ENCODE results near the gene BAHCC1.

The BAHCC1 gene

DNA sequence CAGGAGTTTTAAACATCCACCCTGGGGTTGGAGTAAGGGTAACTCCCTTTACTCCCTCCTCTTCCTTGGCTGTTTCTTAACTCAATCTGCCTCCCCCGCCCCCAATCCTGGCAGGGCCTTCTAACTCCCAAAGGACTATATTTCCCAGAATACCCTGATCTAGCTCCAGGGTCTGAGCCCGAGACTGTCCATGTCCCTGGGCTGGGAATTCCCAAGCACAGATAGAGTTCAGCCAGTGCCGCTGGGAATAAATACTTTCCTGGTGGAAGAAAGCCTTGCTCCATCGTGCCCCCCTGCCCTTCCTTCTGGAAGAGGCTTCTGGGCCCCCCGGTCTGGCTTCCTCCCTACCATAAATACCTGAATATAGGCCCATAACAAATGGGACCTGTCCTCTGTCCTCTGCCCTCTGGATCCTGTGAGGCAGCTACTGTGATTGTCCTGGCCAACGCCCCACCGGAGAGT, 10.2 kb downstream of the BAHCC1 start:
- no peak for DNase-seq (ENCODE audit: low read depth)
- no peak overlapping the region for H3K4me3 ChIP-seq (ENCODE audit: low read length)
- TF ChIP-seq, protein P1, sequence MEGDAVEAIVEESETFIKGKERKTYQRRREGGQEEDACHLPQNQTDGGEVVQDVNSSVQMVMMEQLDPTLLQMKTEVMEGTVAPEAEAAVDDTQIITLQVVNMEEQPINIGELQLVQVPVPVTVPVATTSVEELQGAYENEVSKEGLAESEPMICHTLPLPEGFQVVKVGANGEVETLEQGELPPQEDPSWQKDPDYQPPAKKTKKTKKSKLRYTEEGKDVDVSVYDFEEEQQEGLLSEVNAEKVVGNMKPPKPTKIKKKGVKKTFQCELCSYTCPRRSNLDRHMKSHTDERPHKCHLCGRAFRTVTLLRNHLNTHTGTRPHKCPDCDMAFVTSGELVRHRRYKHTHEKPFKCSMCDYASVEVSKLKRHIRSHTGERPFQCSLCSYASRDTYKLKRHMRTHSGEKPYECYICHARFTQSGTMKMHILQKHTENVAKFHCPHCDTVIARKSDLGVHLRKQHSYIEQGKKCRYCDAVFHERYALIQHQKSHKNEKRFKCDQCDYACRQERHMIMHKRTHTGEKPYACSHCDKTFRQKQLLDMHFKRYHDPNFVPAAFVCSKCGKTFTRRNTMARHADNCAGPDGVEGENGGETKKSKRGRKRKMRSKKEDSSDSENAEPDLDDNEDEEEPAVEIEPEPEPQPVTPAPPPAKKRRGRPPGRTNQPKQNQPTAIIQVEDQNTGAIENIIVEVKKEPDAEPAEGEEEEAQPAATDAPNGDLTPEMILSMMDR (IDR thresholded peaks at IDR 0.05; ENCODE audit: insufficient read depth, low read depth, low read length, missing control alignments) = no peak

DNA sequence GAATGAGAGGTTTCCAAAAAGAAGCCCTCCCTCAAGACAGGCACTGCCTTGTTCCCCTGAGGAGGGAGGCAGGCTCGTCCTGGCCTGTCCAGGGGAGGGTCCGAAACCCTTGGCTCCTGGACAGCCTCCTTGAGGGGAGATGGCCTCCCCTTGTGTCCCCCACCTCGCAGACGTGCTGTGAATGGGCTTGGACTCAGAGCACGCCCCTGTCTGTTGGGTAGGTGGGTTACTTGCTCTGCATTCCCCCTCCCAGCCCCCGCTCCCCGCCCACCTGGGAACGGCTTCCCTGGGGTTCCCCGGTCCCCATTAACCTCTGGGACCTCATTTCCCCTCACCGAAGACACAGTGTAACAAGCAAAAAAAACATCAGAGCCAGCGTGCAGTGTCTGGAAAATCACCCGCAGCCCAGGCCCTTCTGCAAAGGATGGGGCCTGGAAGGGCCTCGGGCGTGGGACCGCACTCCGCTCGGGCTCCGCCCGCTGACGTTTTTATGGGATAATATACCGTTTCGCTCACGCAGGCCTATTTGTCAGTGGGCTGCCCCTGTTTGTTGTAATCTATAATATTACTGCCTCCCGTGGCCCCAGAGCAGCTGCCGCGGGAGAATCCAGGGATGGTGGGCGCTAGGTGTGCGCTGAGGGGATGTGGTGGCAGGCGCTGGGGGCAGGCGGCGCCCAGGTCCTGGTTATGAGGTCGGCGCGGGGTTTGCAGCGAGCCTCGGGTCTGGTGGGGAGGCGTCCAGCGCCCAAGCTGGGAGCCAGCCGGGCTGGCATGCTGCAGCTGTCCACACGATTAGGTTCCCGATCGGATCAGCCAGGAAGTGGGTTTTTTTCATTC, 11.1 kb downstream of the BAHCC1 start:
- no peak overlapping the region for H3K4me3 ChIP-seq (ENCODE audit: low read length)
- DNase-seq (ENCODE audit: low read depth) = no peak
- TF ChIP-seq, protein P1 (IDR thresholded peaks at IDR 0.05; ENCODE audit: insufficient read depth, low read depth, low read length, missing control alignments) = no peak

DNA sequence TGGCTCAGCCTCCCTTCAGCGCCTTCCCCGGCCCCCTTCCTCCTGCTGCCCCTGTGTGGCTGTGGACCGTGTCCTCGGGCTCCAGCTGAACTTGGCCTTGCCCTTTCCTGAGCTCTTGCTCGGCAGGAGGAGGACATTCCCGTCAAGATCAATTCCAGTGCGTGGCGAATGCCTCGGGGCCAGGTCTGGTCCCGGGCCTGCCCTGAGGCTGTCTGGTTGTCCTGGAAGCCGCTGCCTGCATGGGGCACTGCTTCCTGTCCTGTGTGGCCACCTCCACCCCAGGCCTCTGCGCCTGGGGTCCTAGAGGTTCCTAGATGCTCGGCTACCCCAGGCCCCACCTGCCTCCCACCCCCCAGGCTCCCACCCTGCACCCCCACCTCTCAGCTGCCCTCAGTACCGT, 12.8 kb downstream of the BAHCC1 start:
- DNase-seq (ENCODE audit: low read depth) = no peak
- TF ChIP-seq, protein P1 (IDR thresholded peaks at IDR 0.05; ENCODE audit: insufficient read depth, low read depth, low read length, missing control alignments) = no peak
- no peak overlapping the region for H3K4me3 ChIP-seq (ENCODE audit: low read length)

DNA sequence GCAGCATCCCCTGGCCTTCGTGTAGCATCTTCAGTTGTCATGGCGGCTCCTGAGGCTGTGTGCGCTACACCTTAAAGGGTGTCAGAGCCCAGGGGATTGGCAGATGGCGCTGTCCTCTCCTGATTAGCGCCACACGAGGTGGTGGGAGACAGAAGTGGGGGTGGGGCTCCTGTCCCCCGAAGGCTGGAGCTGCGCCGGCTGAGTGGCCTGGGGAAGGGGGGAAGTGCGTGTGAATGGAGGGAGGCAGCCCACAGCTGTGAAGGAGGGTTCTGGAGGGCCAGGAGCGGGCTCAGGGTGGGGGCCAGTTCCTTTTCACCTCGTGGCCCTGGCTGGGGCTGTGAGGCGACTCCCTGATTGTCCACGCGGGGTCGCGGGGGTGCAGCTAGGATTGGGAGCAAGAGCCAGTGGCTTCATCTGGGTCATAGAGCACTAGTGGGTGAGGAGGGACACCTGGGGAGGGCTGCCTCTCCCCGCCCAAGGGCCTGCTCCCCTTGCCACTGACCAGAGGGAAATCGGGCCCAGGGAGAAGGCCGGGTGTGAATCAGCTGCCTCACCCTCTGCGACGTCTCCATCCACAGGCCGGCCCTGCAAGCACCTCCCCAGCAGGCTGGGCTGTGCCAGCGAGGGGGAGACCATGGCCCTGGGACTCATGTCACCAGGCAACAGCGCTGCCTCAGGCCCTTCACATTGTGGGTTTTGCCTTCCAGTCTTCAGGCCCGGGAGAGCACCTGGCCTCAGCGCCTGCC, 14.1 kb downstream of the BAHCC1 start:
- TF ChIP-seq, protein P1 (IDR thresholded peaks at IDR 0.05; ENCODE audit: insufficient read depth, low read depth, low read length, missing control alignments) = no peak
- no peak overlapping the region for H3K4me3 ChIP-seq (ENCODE audit: low read length)
- no peak for DNase-seq (ENCODE audit: low read depth)

DNA sequence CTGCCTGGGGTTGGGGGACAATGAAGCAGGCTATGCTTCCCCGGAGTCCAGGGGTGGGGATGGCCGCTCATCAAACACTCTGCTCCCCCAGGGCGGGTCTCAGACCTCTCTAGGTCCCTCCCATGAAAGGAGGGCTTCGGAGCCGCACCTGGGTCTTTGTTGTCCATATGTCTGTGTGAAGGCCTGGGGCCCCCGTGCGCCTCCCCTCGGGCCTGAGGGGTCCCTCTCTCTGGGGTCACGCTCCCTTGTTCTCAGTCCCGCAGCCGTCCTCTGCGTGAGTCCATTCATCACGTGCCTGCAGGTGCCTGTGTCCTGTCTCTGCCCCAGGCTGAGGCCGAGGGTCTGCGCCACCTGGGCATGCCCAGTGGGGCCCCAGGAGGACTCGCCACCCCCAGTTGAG, 15.6 kb downstream of the BAHCC1 start:
- DNase-seq (ENCODE audit: low read depth) = no peak
- TF ChIP-seq, protein P1 (IDR thresholded peaks at IDR 0.05; ENCODE audit: insufficient read depth, low read depth, low read length, missing control alignments) = no peak
- no peak overlapping the region for H3K4me3 ChIP-seq (ENCODE audit: low read length)

DNA sequence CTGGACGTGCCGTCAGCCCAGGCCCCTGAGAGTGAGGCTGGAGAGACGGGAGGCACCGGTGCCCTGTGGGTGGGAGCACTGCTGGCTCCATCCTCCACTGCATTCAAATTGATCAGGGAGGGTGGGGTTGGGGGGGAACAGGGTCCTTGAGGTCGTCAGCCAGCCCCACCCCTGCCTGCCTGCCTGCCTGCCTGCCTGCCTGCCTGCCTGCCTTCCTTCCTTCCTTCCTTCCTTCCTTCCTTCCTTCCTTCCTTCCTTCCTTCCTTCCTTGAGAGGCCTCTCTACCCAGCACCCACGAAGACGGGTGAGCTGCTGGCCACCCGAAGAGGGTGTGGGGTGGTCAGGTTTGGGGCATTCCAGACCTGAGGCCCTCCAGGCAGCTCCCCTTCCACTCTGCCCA, 16.0 kb downstream of the BAHCC1 start:
- no peak for DNase-seq (ENCODE audit: low read depth)
- TF ChIP-seq, protein P1 (IDR thresholded peaks at IDR 0.05; ENCODE audit: insufficient read depth, low read depth, low read length, missing control alignments) = no peak
- H3K4me3 ChIP-seq (ENCODE audit: low read length) = no peak overlapping the region
